BE2C (cell line): ENCODE measurements around the gene TMEM132D.

Experiments
- DNase-seq: peaks from one replicate; pipeline ENCODE4 v3.0.0-alpha.2; 2020
- H3K27me3 ChIP-seq: fragments of 250-450 bp; sonication (Bioruptor Pico); 2 replicates; pipeline ENCODE4 v1.5.1; 2020; ENCODE audit warnings: mild to moderate bottlenecking
- H3K36me3 ChIP-seq: fragments of 250-450 bp; sonication (Bioruptor Pico); 2 replicates; pipeline ENCODE4 v1.5.1; 2020; ENCODE audit warnings: mild to moderate bottlenecking
- H3K4me1 ChIP-seq: fragments of 250-450 bp; sonication (Bioruptor Pico); 2 replicates; pipeline ENCODE4 v1.5.1; 2020
- H3K4me3 ChIP-seq: 2 replicates; pipeline ENCODE4 v1.5.1; 2011; ENCODE audit warnings: low read depth, low read length
- H3K9me3 ChIP-seq: fragments of 250-450 bp; sonication (Bioruptor Pico); 2 replicates; pipeline ENCODE4 v1.5.1; 2020
- CTCF ChIP-seq: IDR thresholded peaks from 2 replicates; pipeline ENCODE4 v1.5.1; 2012; ENCODE audit warnings: mild to moderate bottlenecking, low read depth, low read length

TMEM132D gene

GRCh38 chr12:129927316-129927900 lies 23.6 kb upstream of the TMEM132D start:
- TF ChIP-seq CTCF: no peak
- Histone ChIP-seq H3K4me1 (no peaks in the 10 kb centered on the region), H3K27me3 (no peaks in the 10 kb centered on the region), H3K36me3 (no peaks in the 10 kb centered on the region), H3K4me3 (no peak overlapping the region), H3K9me3 (no peaks in the 10 kb centered on the region)
- no peak for DNase-seq

GRCh38 chr12:129911428-129912049 lies 7.7 kb upstream of the TMEM132D start:
- no peaks in the 10 kb centered on the region for H3K4me1 ChIP-seq
- peak; percentile 73 for TF ChIP-seq CTCF
- peak; percentile 48 for DNase-seq
- no peaks in the 10 kb centered on the region for H3K27me3 ChIP-seq
- no peaks in the 10 kb centered on the region for H3K9me3 ChIP-seq
- no peaks in the 10 kb centered on the region for H3K36me3 ChIP-seq
- no peak overlapping the region for H3K4me3 ChIP-seq

GRCh38 chr12:129909051-129910020 lies 5.5 kb upstream of the TMEM132D start:
- DNase-seq: no peak
- H3K9me3 ChIP-seq: no peaks in the 10 kb centered on the region; the same call in 1 of the 2 replicates
- no peak for TF ChIP-seq CTCF
- no peaks in the 10 kb centered on the region for H3K27me3 ChIP-seq
- no peaks in the 10 kb centered on the region for H3K36me3 ChIP-seq
- H3K4me1 ChIP-seq: no peaks in the 10 kb centered on the region
- H3K4me3 ChIP-seq: no peak overlapping the region

- H3K4me1 ChIP-seq: no peaks in the 10 kb centered on the region
- H3K4me3 ChIP-seq: no peak overlapping the region
- no peaks in the 10 kb centered on the region; the same call in 1 of the 2 replicates for H3K9me3 ChIP-seq
- no peak for TF ChIP-seq CTCF
- no peak for DNase-seq
- H3K36me3 ChIP-seq: no peaks in the 10 kb centered on the region
- H3K27me3 ChIP-seq: no peaks in the 10 kb centered on the region
Measured at GRCh38 chr12:129903092-129903945, 506 bp downstream of the TMEM132D start.

- Histone ChIP-seq H3K9me3 (no peaks in the 10 kb centered on the region; the same call in 1 of the 2 replicates), H3K4me3 (no peak overlapping the region), H3K36me3 (no peaks in the 10 kb centered on the region), H3K27me3 (no peaks in the 10 kb centered on the region), H3K4me1 (no peaks in the 10 kb centered on the region)
- DNase-seq: no peak
- no peak for TF ChIP-seq CTCF
Measured at GRCh38 chr12:129902371-129903091, 1.3 kb downstream of the TMEM132D start.
